NCI-H2107 (cell line): ENCODE measurements around the gene ST3GAL5.

Experiments used
- DNase-seq: peaks from one replicate; lab custom pipeline; 2025; lab: John Stamatoyannopoulos, UW

The ST3GAL5 gene

DNA sequence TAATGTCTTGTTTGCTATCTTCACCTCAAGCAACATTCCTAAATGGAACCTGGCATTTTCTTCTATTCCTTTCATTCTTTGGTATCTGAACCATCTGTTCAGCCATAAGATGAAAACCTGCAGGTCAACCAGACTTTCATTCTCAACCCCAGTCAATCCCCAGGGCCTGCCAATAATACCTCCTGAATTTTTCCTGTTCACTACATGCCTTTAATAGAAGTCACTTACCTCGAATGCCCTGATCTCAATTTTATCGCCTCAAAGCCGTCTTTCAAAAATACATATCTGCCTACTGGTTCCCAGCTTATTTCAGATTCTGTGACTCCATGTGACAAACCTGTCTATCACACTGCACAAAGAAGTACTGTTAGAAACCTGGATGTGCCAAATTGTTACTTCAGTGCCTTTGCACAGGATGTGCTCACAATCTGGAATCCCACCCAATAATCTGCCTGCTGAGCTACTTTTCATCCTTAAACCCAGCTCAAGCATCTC is 22.6 kb downstream of the ST3GAL5 start:
- DNase-seq = no peak

DNA sequence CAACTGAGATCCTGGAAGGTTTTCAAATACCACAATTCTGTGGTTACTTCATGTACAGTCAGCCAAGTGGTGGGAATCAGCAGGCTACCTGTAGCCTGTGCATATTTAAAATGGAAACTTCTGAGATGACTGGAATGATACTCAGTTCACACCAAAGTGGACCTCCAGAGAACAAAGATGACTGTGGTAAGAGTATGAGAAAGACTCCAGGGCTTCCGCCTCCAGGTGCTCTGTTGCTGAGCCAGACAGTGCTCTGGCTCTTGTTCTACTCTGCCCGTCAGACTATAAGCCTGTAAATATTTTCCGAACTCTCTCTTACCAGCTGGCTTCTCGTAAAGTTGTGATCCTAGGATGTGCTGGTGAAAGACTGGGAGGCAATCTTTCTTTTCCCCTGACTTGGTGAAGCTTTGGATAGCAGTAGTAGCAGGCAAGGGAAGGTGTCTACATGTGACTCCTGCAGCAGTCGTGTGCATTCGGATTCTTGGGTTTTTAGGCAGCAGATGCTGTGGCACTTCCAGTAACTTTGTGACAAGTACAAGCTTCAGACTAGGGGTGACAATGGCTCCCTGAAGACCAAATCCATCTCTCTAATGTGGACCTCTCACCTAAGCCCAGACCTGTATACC is 23.1 kb downstream of the ST3GAL5 start:
- DNase-seq = no peak

DNA sequence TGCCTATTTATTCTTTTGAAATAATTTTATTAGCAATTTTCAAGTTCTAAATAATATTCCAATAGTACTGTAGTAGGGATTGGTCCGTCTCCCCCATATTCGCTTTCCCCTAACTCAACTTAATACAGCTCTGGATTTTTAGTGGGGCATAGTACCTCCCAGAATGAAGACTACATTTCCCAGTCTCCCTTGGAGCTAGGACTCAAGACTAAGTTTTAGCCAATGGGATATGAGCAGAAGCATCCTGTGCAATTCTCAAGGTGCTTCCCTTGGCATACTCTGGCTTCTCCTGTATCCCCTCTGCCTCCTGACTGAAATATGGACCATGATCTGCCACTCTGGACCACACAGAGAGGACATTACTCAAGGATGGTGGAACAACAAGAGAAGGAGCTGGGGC is 24.1 kb downstream of the ST3GAL5 start:
- DNase-seq = no peak

DNA sequence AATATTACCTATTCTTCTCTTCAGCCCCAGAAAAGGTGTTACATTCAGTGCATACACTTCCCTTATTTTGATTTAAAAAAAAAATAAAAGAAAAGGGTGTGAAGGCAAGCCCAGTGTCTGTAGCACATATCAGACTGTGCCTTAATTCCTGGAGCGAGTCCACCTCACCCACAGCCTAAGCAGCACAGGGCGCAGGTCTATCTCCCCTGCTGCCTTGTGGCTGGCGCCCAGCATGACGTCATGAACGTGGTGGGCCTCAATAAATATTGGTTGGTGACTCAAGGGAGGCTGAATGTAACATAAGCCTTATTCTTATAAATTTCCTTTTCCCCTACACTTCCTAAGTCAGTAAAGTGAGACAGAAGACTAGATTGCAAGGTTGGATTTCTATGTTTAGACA is 26.4 kb downstream of the ST3GAL5 start:
- no peak for DNase-seq

DNA sequence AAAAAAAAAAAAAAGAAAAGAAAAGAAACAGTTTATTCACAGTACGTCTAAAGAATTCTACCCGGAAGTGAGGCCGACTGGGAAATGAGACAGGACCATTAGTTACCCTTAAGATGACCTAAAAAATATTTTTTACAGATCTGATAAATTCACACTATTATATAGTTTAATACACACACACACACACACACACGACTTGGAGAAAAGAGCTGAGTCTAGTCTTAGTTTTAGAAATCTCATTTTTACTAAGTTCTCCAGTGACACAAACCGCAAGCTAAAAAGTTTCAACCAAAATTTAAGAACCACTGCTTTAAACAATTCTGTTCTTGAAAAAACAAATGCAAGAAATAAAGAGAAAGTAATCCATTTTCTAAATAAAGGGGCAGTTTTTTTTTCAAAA is 27.1 kb downstream of the ST3GAL5 start:
- no peak for DNase-seq

DNA sequence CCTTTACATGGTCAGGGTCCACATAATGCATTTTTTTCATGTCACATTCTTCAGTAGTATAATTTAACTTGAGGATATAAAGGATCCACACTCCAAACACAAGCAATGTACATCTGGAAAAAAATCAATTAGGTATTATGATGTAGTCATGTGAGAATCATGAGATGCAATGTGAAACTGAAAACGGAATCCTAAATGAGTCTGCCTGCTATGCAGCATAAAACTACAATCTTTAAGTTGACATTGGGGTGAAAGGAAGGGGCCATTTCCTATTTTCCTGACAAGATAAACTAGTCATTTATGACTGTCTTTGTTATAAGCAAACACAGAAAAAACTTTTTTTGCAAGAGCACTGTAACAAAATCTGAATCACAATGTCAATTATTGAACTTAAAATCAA is 27.6 kb downstream of the ST3GAL5 start:
- no peak for DNase-seq

DNA sequence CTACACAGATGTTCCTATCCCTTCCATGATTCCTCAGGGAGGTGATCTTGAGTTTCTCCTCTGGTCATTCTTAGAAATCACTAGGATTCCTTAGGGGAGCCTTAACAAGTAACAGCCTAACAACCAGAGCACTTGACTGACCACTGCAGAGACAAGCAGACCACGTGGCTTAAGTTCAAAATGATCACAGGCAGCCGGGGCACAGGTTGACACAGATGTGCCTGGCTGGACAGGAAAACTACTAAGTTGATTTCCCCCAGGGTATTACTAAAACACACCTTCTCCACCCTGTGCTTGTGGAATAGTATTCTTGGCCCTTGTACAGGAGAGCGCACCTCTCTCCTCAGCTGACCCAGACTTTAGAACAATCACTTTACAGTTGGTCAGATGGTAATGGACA is 29.9 kb downstream of the ST3GAL5 start:
- DNase-seq = no peak

DNA sequence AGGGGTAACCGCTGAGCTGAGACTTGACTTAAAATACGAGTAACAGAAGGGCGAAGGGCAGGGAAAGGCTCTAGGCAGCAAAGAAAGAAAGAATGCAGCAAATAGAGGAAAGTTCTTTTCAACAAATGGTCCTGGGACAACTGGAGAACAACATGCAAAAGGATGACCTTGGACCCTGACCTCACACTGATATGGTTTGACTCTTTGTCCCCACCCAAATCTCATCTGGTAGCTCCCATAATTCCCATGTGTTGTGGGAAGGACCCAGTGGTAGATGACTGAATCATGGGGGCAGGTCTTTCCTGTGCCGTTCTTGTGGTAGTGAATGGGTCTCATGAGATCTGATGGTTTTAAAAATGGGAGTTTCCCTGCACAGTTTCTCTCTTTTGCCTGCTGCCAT is 33.9 kb downstream of the ST3GAL5 start:
- no peak for DNase-seq

DNA sequence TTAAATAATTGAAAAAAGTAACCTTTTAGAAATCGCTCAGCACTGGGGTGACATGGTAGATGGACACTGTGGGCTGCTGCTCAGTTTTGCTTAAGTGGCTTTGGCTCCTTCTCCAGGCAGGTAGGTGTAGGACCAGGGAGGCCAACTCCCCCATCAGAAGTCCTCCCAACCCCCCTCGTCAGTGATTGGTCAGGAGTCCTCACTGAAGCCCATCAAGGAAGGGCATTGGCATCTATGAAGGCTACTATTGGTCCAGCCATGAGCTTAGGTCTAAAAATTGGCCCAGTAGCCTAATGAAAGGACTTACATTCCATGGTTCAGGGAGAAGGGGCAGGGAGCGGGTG is 34.7 kb downstream of the ST3GAL5 start:
- DNase-seq = no peak

DNA sequence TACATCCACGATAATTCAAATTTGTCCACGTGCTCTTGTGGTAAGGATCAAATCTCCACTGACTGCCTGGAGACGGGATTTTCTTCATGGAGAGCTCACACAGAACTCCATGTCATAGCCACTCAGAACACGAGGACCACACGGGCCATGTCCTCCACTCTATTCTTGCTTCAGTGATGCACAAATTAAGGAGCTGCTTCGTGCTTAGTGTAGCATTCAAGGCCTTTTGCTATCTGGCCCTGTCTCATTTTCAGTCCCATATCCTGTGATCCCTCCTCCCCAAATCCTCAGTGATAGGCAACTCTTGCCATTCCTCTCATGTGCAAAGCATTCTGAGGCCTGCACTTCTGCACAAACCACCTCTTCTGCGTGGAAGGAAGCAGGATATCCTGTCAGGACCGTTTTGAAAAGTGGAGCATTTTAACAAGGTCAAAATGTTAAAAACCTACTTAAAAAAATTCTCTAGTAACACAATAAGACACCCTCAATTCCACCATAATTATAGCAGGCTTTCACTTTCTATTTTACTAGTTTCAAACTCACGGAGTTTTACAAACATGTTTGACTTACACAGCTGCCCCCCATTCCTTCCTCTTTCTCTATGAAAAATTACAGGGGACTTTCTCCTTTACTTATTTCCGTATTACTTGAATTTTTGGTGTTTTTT is 35.2 kb downstream of the ST3GAL5 start:
- DNase-seq = no peak

DNA sequence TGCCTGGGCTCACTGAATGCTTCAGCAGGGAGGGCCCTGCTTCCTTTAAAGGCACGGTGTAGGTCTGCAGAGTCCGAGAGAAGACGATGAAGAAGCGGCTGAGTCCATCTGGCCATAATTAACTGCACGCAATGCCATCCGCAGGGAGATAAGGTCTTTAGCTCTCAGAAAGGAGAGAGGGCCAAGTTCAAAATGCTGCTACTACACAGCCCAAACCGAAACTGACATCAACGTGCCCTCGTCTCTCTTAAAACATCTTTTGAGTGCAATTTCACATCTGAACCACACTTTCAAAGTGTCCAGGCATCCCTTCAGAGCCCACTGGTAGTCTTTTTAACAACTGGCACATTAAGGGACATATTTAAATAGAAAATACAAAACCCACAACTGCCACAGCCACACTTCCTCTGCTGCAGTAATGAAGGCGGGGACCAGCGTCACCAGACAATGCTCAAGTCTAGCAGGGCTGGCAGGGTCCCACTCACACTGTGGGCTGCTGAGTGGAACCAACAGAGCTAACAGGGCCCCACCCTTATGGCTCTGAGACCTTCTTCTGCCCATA is 35.8 kb downstream of the ST3GAL5 start:
- no peak for DNase-seq

DNA sequence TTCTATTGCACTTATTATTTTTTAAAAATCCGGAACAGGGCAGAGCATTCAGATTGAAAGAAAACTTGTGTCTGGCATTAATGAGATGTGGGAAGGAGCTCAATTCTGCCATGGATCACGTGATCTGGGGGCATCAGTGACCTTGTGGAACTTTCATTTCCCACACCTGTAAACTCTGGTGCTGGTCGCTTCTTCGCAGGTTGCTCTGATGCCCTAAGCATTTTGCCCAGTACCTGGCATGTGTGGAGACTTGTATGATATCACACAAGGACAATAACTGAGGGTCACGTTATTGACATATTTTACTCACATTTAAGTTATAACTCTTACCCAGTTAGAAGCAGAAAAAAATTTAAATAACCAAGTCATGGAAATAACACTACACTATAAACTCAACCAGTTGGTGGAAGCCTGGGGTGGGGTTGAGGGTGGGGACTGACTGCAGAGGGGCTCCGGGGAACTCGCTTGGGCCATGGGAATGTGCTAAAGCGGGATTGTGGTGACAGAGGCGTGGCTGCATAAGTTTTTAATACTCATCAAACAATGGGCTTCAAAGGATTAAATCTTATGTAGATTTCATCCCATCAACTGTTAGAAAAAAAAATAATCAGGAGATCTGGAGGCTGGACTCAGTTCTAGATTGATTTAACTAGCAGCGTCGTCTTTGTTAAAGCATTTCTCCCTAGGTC is 36.5 kb downstream of the ST3GAL5 start:
- no peak for DNase-seq

DNA sequence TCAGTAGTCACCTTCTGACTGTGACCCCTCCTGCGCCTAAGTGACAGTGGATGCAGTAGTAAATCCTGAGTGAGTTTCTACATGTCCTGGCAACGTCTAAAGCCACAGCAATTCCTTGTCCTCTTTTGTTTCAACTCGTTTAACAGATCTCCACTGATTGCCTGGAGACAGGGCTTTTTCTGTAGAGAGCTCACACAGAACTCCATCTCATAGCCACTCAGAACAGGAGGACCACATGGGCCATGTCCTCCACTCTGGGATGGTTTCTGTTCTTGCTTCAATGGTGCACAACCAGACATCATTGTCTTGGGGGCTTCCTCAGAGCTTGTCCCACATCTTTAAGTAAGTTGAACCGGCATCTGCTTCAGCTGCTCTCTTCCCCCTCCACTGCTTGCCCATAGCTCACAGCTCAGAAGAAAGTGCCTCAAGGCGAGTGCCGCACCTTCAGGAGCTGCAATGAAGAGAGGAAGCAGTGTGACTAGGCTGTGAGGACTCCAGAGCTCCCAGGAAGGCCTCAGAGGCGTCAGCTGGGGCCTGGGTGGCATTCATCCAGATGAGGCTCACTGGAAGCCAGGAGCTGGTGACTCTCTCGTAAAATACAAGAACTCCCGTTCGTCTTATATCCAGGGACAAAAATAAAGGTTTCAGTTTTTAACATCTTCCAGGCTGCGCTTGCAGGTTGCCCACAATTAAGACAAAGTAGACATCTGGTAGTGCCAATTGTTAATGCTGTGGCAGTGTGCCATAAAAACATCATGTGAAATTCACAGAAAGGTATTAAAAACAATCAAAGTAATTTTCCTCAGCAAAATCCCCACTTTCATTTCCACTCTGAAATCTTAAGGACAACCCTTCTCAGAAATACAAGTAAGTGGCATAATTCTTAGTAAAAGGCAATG is 37.3 kb downstream of the ST3GAL5 start:
- no peak for DNase-seq

DNA sequence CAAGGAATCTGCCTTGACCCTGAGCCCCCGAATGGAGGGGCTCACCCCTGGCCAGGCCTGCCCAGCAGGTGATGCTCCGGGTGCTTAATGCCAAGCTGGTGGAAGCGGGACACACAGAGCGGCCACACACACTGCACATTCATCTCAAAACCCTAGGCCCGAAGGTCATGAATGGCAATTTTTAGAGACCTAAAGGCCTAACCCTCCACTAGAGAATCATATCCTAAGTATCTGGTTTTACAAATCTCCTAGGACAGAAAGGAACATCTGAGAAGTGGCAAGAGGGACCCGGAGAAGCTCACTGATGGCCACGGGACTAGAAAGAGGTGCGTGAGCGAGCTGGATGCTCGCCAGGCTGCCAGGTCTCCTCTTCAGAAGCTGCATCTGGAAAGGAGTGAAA is 38.3 kb downstream of the ST3GAL5 start:
- DNase-seq = no peak

DNA sequence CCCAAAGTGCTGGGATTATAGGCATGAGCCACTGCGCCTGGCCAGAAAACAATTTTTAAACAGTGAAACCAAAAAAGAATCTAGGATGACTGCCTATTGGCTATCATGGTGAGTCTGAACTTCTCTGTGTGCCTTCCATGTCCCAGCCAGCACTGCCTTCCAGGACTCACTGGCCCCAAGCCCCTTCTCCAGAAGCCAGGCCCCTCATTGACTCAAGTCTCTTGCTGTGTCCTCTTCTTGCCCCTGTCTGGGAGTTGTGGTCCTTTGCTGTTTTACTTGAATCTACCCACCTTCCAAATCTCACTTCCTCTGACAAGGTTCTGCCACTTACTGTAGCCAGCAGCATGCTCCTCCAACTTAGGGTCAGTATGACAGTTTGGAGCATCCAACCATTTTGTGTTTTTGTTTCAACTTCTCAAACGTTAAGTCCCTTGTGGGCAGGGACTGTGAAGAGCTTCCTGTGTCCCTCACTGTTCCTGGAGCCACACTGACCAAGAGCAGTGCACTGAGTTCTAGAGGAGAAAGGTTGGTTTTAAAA is 41.7 kb downstream of the ST3GAL5 start:
- no peak for DNase-seq

DNA sequence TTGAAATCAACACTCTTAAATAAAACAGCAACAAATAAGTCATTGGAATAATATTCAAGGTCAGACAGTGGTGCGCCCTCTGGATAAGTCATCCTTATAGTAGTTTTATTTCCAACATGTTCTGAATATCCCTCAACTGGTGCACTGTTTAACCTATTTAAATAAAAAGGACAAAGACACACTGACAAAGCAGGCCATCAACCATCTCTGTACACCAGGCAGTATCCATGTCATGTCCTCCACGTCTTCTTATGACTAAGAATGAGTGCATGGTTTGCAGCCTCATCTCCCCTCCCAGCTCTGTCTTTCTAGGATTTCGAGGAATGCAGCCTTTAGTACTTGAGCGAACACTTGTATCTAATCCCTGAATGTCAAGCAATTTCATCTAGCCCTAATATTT is 42.4 kb downstream of the ST3GAL5 start:
- no peak for DNase-seq

DNA sequence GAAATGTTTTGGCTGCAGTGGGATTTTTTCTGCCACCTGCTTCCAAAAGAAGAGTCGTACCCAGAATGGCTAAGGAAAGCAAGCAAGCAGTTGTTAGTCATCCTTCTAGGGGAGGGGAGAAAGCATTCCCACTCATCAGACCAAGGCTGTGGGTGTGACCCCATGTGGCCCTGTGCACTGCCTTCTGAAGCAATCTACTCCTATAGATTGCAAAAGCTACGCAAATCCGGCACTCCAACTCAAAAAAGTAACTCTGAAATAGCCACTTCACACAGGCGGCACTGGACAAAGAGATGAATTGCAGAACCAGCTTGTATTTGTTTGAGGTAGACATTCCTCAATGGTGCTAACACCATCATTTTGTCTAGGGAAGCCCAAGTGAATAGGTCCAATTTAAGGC is 44.3 kb downstream of the ST3GAL5 start:
- DNase-seq = no peak

DNA sequence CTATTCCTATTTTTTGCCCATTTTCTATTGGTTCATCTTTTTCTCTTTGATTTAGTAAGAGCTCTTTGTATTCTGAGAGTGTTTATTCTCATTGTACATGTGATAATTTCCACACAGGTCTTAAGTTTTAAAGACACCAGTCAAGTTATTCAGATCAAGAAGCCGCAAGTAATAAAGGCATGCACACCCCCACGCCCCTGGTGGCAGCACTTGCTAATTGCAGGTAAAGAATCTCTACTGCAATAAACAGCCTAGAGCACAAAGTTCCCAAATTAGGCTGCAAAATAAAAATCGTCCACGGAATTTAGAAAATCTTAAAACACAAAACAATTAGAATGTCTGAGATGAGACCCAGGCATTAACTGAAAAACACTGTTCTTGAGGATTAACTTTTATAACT is 45.2 kb downstream of the ST3GAL5 start:
- no peak for DNase-seq

DNA sequence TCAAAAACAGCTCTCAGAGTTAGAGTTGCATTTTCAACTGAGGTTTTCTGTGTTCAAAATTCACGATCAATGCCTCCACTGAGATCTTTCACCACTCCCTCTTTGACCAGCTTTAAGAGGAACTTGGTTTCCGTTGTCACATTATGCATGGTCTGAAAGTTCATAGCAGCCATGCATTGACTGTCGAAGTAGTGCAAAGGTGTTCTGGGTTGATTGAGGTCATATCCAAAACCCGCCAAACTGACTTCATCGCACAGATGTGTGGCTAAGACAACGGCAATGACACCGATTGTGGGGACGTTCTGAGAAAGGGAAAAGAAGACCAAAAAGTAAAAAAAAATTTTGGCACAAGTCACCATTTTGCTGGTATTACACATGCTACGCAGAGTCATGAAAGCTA is 48.7 kb downstream of the ST3GAL5 start:
- DNase-seq = no peak

DNA sequence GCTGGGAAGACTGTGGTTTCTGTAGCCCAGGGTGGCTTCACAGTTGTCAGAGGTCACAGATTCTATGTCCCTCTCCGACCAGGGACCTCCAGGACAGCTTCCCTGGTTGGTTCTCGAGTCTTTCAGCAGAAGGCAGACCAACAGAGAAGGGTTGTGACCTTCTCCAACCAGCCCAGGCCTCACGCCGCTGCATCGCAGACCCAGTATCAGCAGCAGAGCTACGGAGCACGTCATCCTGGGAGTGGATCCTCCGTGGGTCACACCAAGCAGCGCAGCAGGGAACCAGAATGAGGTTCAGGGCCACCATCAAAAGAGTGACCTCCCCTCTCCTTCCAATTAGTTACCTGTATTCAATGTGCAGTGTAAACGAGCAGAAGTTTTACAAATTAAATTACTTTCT is 49.3 kb downstream of the ST3GAL5 start:
- no peak for DNase-seq

DNA sequence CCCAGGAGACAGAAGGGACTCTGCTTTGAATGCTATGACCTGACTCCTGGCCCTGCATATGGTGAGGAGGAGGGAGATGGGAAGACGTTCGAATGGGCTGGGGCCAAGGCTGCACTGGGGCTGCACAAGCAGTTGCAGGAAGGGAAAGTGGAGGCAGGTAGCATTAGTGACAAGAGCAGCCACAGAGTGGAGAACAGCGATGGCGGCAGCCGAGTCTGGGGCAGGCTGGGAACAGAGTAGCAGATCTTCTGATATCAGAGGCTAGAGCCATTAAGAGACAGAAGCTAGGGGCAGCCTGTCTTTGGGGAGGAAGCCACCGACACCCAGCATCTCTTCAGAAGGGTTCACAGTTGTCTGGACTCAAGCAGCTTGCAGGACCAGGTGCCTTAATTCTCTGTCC is 50.1 kb downstream of the ST3GAL5 start:
- DNase-seq = no peak

DNA sequence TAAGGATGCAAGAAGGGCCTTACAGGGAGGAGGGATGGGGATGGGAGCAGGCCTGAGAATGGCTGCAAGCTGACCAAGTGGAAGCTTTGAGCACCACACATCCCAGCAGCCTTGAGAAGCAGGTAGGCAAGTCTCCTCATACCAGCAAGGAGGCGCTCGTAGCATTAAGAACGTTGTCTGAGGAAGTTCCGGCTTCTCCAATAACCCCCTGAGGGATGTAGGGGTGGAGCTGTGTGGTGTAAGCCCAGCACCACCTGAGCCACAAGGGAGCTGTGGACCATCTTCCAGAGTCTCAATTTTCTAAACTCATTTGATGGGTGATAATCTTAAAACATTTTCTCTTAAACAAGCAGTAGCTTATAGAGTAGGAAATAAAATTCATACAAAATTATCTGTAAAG is 50.6 kb downstream of the ST3GAL5 start:
- DNase-seq = no peak
